Smooth muscle cell of the umbilical artery (primary cell): Measurements from ENCODE around the gene CCDC195. TPM values are rescaled to one million over a fixed set of nuclear protein-coding genes. Genes with fewer than 3 reads are reported as not detected.

ENCODE experiments used
- total RNA-seq: library from RNA; depleted of rRNA; stranded (reverse); fragments of >200 nt; gene quantifications from 2 replicates; pipeline ENCODE4 v1.2.3, GENCODE V29; 2014

The CCDC195 gene
- not detected in 2 replicates for total RNA-seq

GRCh38 chr2:224716201-224716600 is at the start of gene CCDC195:
TSS of gene CCDC195 (minus strand) at chr2:224716365. CDS start at chr2:224716365, 0 bp downstream.

Other genes starting within 250 kb of the CCDC195 start
- gene CUL3, start 131.0 kb downstream of the CCDC195 start, total RNA-seq, result 65.6 and 86.2 TPM in 2 replicates